H1 (cell line): Measurements from ENCODE around the gene ADCY2. TPM values are rescaled to one million over a fixed set of nuclear protein-coding genes. Genes with fewer than 3 reads are reported as not detected.

Experiments
- CTCF ChIA-PET: fragments of 300-600 bp; sonication (Branson Sonifier 250); formaldehyde crosslinking; loops from one replicate; lab custom pipeline; 2021; ENCODE audit not compliant: partially characterized antibody; lab: Charles Lee
- POLR2A ChIA-PET: fragments of 300-600 bp; sonication (Branson Sonifier 250); formaldehyde crosslinking; loops from one replicate; lab custom pipeline; 2021; ENCODE audit warnings: inconsistent platforms; ENCODE audit not compliant: partially characterized antibody; lab: Charles Lee
- DNase-seq, 2 experiments: peaks; one replicate each; pipeline versions ENCODE4 v3.0.0 to v3.0.0-alpha.2; 2010 to 2022; ENCODE audit warnings: low spot score in 2 of 2, low read depth in 1 of 2, mixed read lengths in 1 of 2
- FAIRE-seq: peaks from 2 replicates; lab custom pipeline; 2011; peaks lifted over from hg19 to GRCh38; lab: Jason Lieb, UNC
- H2AFZ ChIP-seq: 2 replicates; pipeline ENCODE4 v1.8.1; 2012; ENCODE audit warnings: low read length, inconsistent platforms
- H2AK5ac ChIP-seq: 2 replicates; pipeline ENCODE4 v1.6.1; 2013; ENCODE audit warnings: low read depth, low read length
- H2BK120ac ChIP-seq: replicated peaks from 2 replicates; pipeline ENCODE3; 2013; ENCODE audit warnings: low read depth, low read length, inconsistent platforms
- H2BK12ac ChIP-seq: 2 replicates; pipeline ENCODE4 v1.6.1; 2013; ENCODE audit warnings: low read depth, low read length
- H2BK15ac ChIP-seq: 2 replicates; pipeline ENCODE4 v1.6.1; 2013; ENCODE audit warnings: low read length
- H2BK20ac ChIP-seq: 2 replicates; pipeline ENCODE4 v1.6.1; 2013; ENCODE audit warnings: low read length
- H2BK5ac ChIP-seq: 2 replicates; pipeline ENCODE4 v1.6.1; 2013; ENCODE audit warnings: low read depth, low read length
- H3K14ac ChIP-seq: 2 replicates; pipeline ENCODE4 v1.6.1; 2013; ENCODE audit warnings: inconsistent platforms; ENCODE audit not compliant: insufficient read length
- H3K18ac ChIP-seq: 2 replicates; pipeline ENCODE4 v1.6.1; 2013; ENCODE audit warnings: low read length; ENCODE audit errors: extremely low read depth
- H3K23ac ChIP-seq: 2 replicates; pipeline ENCODE4 v1.6.1; 2013; ENCODE audit warnings: inconsistent platforms; ENCODE audit not compliant: insufficient read length
- H3K23me2 ChIP-seq: 2 replicates; pipeline ENCODE4 v1.6.1; 2013; ENCODE audit warnings: low read depth, low read length
- H3K27ac ChIP-seq: 2 replicates; pipeline ENCODE4 v1.6.1; 2011; ENCODE audit warnings: low read depth, low read length, inconsistent platforms
- H3K27me3 ChIP-seq, 4 experiments: replicated peaks in 1 of 4; 1 replicate in 1 of 4; 2 replicates in 3 of 4; pipeline versions ENCODE4 v1.6.1 to v1.8.1; 2011 to 2013; ENCODE audit warnings: low read length in 3 of 4, mild to moderate bottlenecking in 3 of 4, inconsistent platforms in 2 of 4, mixed read lengths in 2 of 4, moderate library complexity in 1 of 4; ENCODE audit not compliant: control insufficient read depth in 3 of 4, insufficient read depth in 3 of 4; ENCODE audit errors: extremely low read depth in 1 of 4
- H3K36me3 ChIP-seq, 4 experiments: 2 replicates each; pipeline versions ENCODE4 v1.6.1 to v1.8.1; 2011 to 2013; ENCODE audit warnings: mild to moderate bottlenecking in 4 of 4, low read length in 3 of 4, moderate library complexity in 2 of 4, control low read depth in 1 of 4, inconsistent platforms in 1 of 4; ENCODE audit not compliant: insufficient read depth in 4 of 4, control insufficient read depth in 2 of 4
- H3K4ac ChIP-seq: replicated peaks from 2 replicates; pipeline ENCODE3; 2013; ENCODE audit warnings: low read length, low read depth, mixed read lengths, inconsistent platforms; ENCODE audit not compliant: insufficient read length
- H3K4me1 ChIP-seq, 4 experiments: replicated peaks in 1 of 4; 1 replicate in 1 of 4; 2 replicates in 3 of 4; pipeline versions ENCODE4 v1.6.1 to v1.8.1; 2011 to 2013; ENCODE audit warnings: low read length in 3 of 4, inconsistent platforms in 2 of 4, mixed read lengths in 1 of 4; ENCODE audit not compliant: insufficient read depth in 4 of 4, control insufficient read depth in 3 of 4
- H3K4me2 ChIP-seq, 2 experiments: 2 replicates each; pipeline versions ENCODE4 v1.6.1 to v1.8.1; 2011 to 2013; ENCODE audit warnings: low read depth in 2 of 2, low read length in 2 of 2, control low read depth in 1 of 2, inconsistent platforms in 1 of 2, mild to moderate bottlenecking in 1 of 2; ENCODE audit not compliant: insufficient read depth in 1 of 2
- H3K4me3 ChIP-seq, 4 experiments: fragments of 200-600, 300-600 bp in 1 of 4; sonication (generic), shearing (Covaris generic), sonication (Bioruptor Twin) in 1 of 4; 2 replicates each; pipeline versions ENCODE4 v1.5.1 to v1.8.1; 2011 to 2016; ENCODE audit warnings: low read length in 4 of 4, low read depth in 3 of 4, control low read depth in 2 of 4, inconsistent platforms in 2 of 4, mild to moderate bottlenecking in 2 of 4, mixed read lengths in 1 of 4, moderate library complexity in 1 of 4; ENCODE audit not compliant: insufficient read depth in 2 of 4; ENCODE audit errors: extremely low read depth in 1 of 4
- H3K56ac ChIP-seq: replicated peaks from 2 replicates; pipeline ENCODE3; 2013; ENCODE audit warnings: low read depth, mild to moderate bottlenecking, mixed read lengths, low read length, inconsistent platforms; ENCODE audit not compliant: insufficient read length
- H3K79me1 ChIP-seq: 2 replicates; pipeline ENCODE4 v1.6.1; 2013; ENCODE audit warnings: low read depth, low read length, control low read depth
- H3K79me2 ChIP-seq, 2 experiments: 2 replicates each; pipeline versions ENCODE4 v1.6.1 to v1.8.1; 2012 to 2013; ENCODE audit warnings: low read length in 2 of 2, mild to moderate bottlenecking in 2 of 2, inconsistent platforms in 1 of 2; ENCODE audit not compliant: insufficient read depth in 2 of 2, control insufficient read depth in 1 of 2
- H3K9ac ChIP-seq, 4 experiments: replicated peaks in 1 of 4; 1 replicate in 1 of 4; 2 replicates in 3 of 4; pipeline versions ENCODE4 v1.6.1 to v1.8.1; 2011 to 2013; ENCODE audit warnings: low read depth in 3 of 4, low read length in 3 of 4, control low read depth in 2 of 4, mild to moderate bottlenecking in 2 of 4, moderate library complexity in 2 of 4, inconsistent platforms in 1 of 4; ENCODE audit errors: extremely low read depth in 1 of 4
- H3K9me3 ChIP-seq, 2 experiments: 2 replicates each; pipeline versions ENCODE4 v1.6.1 to v1.8.1; 2012 to 2013; ENCODE audit warnings: mild to moderate bottlenecking in 2 of 2, moderate library complexity in 2 of 2, control low read depth in 1 of 2, inconsistent platforms in 1 of 2, low read depth in 1 of 2, low read length in 1 of 2, mixed read lengths in 1 of 2; ENCODE audit not compliant: insufficient read depth in 2 of 2
- H4K20me1 ChIP-seq, 2 experiments: replicated peaks in 1 of 2; 2 replicates each; pipeline versions ENCODE3 to v1.8.1; 2011 to 2013; ENCODE audit warnings: inconsistent platforms in 2 of 2, low read length in 2 of 2, mild to moderate bottlenecking in 1 of 2; ENCODE audit not compliant: insufficient read depth in 2 of 2, control insufficient read depth in 1 of 2
- H4K5ac ChIP-seq: 2 replicates; pipeline ENCODE4 v1.6.1; 2013; ENCODE audit warnings: low read length, low read depth, mixed read lengths, inconsistent platforms; ENCODE audit not compliant: insufficient read length
- H4K8ac ChIP-seq: 2 replicates; pipeline ENCODE4 v1.8.0; 2013; ENCODE audit warnings: mild to moderate bottlenecking, moderate library complexity, low read length, inconsistent platforms; ENCODE audit not compliant: insufficient read depth; ENCODE audit errors: extremely low read depth
- H4K91ac ChIP-seq: replicated peaks from 2 replicates; pipeline ENCODE3; 2013; ENCODE audit warnings: low read length, mixed read lengths, inconsistent platforms; ENCODE audit not compliant: insufficient read length
- ATF3 ChIP-seq: IDR thresholded peaks from 2 replicates; pipeline ENCODE4 v1.6.1; 2011; ENCODE audit warnings: low read depth, mild to moderate bottlenecking, low read length; ENCODE audit not compliant: insufficient read depth
- BRCA1 ChIP-seq: IDR thresholded peaks from 2 replicates; pipeline ENCODE4 v1.6.1; 2012; ENCODE audit warnings: low read depth, low read length, improper control_type of control experiment
- CTBP2 ChIP-seq: IDR thresholded peaks from 2 replicates; pipeline ENCODE4 v1.7.0; 2011; ENCODE audit warnings: borderline replicate concordance, mild to moderate bottlenecking, moderate library complexity, mixed read lengths, low read length; ENCODE audit not compliant: insufficient read depth, insufficient read length
- HDAC6 ChIP-seq: IDR thresholded peaks from one replicate; pipeline ENCODE4 v1.7.1; 2012; ENCODE audit warnings: low read depth, mild to moderate bottlenecking, inconsistent platforms, low read length, moderate library complexity
- NANOG ChIP-seq: IDR thresholded peaks from 2 replicates; pipeline ENCODE4 v1.6.1; 2011; ENCODE audit warnings: low read length, low read depth, mild to moderate bottlenecking, inconsistent platforms; ENCODE audit not compliant: insufficient read depth, poor library complexity, severe bottlenecking
- TAF1 ChIP-seq: IDR thresholded peaks from 2 replicates; pipeline ENCODE4 v1.6.1; 2011; ENCODE audit warnings: mild to moderate bottlenecking, low read depth, low read length
- TAF7 ChIP-seq: optimal IDR thresholded peaks from 2 replicates; pipeline ENCODE3; 2011; ENCODE audit warnings: low read depth, mild to moderate bottlenecking, inconsistent platforms, low read length, moderate library complexity, borderline replicate concordance
- TBP ChIP-seq: IDR thresholded peaks from 2 replicates; pipeline ENCODE4 v1.6.1; 2011; ENCODE audit warnings: low read depth, low read length, improper control_type of control experiment
- WGBS, 2 experiments: shearing (Covaris generic) in 1 of 2; methylation state at CpG; one replicate each; pipeline versions ENCODE4 v1.1.6 to v1.1.7; 2013 to 2015; ENCODE audit warnings: low lambda C conversion rate in 2 of 2, mixed read lengths in 2 of 2, inconsistent platforms in 1 of 2, low coverage in 1 of 2, missing lambda C conversion rate in 1 of 2; ENCODE audit not compliant: insufficient replicate concordance in 2 of 2, insufficient coverage in 1 of 2, insufficient read length in 1 of 2; ENCODE audit errors: extremely low coverage in 1 of 2, missing lambda C conversion rate in 1 of 2; 5-methylcytosine and 5-hydroxymethylcytosine counted together
- polyA plus RNA-seq, 7 experiments: library from polyadenylated mRNA; depleted of rRNA in 3 of 7; stranded (reverse) in 5 of 7; unstranded in 2 of 7; fragments of >200 nt in 5 of 7; fragments of 200-250 nt in 2 of 7; gene quantifications; 1 replicate in 5 of 7; 2 replicates in 1 of 7; 4 replicates in 1 of 7; pipeline versions ENCODE4 v1.2.1 to v1.2.3, GENCODE V29; 2011 to 2013; ENCODE audit warnings: missing spikeins in 2 of 7, mixed read lengths in 2 of 7
- total RNA-seq: library from RNA; stranded (reverse); fragmentation: NEBNext Ultra II Directional; extraction: Animal tissue kit (Norgen Biotek cat#: 25700); gene quantifications from 2 replicates; pipeline ENCODE4 v1.2.1, GENCODE V29; 2021
- TF ChIP-seq, protein P1 (sequence below), 3 experiments: IDR thresholded peaks; 1 replicate in 2 of 3; 2 replicates in 1 of 3; pipeline versions ENCODE4 v1.5.1 to v1.6.1; 2011; ENCODE audit warnings: low read length in 3 of 3, mild to moderate bottlenecking in 3 of 3, inconsistent platforms in 2 of 3, low read depth in 1 of 3, moderate library complexity in 1 of 3; ENCODE audit not compliant: insufficient read depth in 1 of 3; ENCODE audit errors: control extremely low read depth in 1 of 3

Gene ADCY2
- total and polyA plus RNA-seq, 2 of the 8 experiments (the other 6 are each of a cell fraction or from before 2014, with no cell fraction given), result 35.8 to 122 TPM

- no peak overlapping the region for H2AFZ ChIP-seq
- no peak overlapping the region for H2BK5ac ChIP-seq
- no peak overlapping the region for H4K91ac ChIP-seq
- no peak overlapping the region for H3K4me2 ChIP-seq
- no peak overlapping the region for H3K23ac ChIP-seq
- no peak overlapping the region for H3K4me3 ChIP-seq
- no peak overlapping the region for H2BK12ac ChIP-seq
- H4K5ac ChIP-seq, result no peak overlapping the region
- H3K56ac ChIP-seq, result no peak overlapping the region
- no peaks in the 10 kb centered on the region for H3K27me3 ChIP-seq
- peaks cover 0 to 7% (median 3%) of the 10 kb centered on the region in 4 experiments; a peak in 4 of 8 replicates for H3K36me3 ChIP-seq
- H3K4ac ChIP-seq, result no peak overlapping the region
- DNase-seq (no peak), FAIRE-seq (no peak)
- H3K9me3 ChIP-seq, result no peaks in the 10 kb centered on the region; a peak in 1 of 4 replicates
- H3K14ac ChIP-seq, result no peak overlapping the region
- H3K9ac ChIP-seq, result no peak overlapping the region
- no peak overlapping the region for H3K27ac ChIP-seq
- H3K79me1 ChIP-seq, result no peaks in the 10 kb centered on the region; the same call in 1 of the 2 replicates
- 94% methylated on average over 3 of the region's 3 CpGs; no CpG with 5 or more reads in 1 of the 2 experiments for WGBS, 2 experiments
- POLR2A ChIA-PET, result no interaction called here
- no peak overlapping the region for H3K18ac ChIP-seq
- peaks cover 0 to 2% of the 10 kb centered on the region in 2 experiments for H4K20me1 ChIP-seq
- no peak overlapping the region for H2BK20ac ChIP-seq
- CTCF ChIA-PET, result interaction anchor here (0.8 to 3.3 kb wide), 4 partner anchors 10 to 96 kb away, joined by 3 to 9 read pairs (median 3); no protein-coding TSS in a partner anchor
- no peak overlapping the region for H2BK15ac ChIP-seq
- no peaks in the 10 kb centered on the region for H3K23me2 ChIP-seq
- no peak overlapping the region for H2BK120ac ChIP-seq
- H4K8ac ChIP-seq, result no peak overlapping the region
- H3K79me2 ChIP-seq, result peaks cover 0 to 99% of the 10 kb centered on the region in 2 experiments; a peak in 3 of 4 replicates
- H3K4me1 ChIP-seq, result no peaks in the 10 kb centered on the region
- H2AK5ac ChIP-seq, result no peak overlapping the region
- TF ChIP-seq HDAC6, result no peak
- no peak for TF ChIP-seq BRCA1
- TF ChIP-seq ATF3, result no peak
- no peak for TF ChIP-seq TAF1
- no peak for TF ChIP-seq NANOG
- no peak for TF ChIP-seq TBP
- TF ChIP-seq, protein P1, sequence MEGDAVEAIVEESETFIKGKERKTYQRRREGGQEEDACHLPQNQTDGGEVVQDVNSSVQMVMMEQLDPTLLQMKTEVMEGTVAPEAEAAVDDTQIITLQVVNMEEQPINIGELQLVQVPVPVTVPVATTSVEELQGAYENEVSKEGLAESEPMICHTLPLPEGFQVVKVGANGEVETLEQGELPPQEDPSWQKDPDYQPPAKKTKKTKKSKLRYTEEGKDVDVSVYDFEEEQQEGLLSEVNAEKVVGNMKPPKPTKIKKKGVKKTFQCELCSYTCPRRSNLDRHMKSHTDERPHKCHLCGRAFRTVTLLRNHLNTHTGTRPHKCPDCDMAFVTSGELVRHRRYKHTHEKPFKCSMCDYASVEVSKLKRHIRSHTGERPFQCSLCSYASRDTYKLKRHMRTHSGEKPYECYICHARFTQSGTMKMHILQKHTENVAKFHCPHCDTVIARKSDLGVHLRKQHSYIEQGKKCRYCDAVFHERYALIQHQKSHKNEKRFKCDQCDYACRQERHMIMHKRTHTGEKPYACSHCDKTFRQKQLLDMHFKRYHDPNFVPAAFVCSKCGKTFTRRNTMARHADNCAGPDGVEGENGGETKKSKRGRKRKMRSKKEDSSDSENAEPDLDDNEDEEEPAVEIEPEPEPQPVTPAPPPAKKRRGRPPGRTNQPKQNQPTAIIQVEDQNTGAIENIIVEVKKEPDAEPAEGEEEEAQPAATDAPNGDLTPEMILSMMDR (IDR thresholded peaks at IDR 0.05; ENCODE audit: control extremely low read depth in 1 of 3, insufficient read depth in 1 of 3, low read depth in 1 of 3, low read length in 3 of 3), result no peak
- no peak for TF ChIP-seq CTBP2
- no peak for TF ChIP-seq TAF7
Measured at GRCh38 chr5:7435503-7435902, 39.6 kb downstream of the ADCY2 start.
